DMS53 treated with DMSO at 0.1 percent for 48 hours (cell line): ENCODE data around the gene KCNQ1.

Source experiments
- DNase-seq: peaks from one replicate; lab custom pipeline; 2025; ENCODE audit not compliant: unreplicated experiment; lab: John Stamatoyannopoulos, UW

The KCNQ1 gene

DNA sequence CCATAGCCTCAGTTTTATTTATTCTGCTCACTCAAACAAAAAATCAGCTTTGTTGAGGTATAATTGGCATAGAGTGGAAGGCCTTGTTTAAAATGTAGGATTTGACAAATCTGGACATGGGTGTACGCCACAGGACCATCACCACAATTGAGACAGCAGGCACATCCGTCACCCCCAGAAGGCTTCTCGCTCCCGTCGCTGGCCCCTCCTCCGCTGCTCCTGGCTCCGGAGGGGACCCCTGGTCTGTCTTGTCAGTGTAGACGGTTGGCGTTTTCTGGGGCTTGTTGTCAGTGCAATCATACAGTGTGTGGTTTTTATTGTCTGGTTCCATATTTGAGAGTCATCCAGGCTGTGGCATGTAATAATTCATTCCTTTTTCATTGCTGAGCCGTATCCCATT is 97.6 kb downstream of the KCNQ1 start:
- no peak for DNase-seq

DNA sequence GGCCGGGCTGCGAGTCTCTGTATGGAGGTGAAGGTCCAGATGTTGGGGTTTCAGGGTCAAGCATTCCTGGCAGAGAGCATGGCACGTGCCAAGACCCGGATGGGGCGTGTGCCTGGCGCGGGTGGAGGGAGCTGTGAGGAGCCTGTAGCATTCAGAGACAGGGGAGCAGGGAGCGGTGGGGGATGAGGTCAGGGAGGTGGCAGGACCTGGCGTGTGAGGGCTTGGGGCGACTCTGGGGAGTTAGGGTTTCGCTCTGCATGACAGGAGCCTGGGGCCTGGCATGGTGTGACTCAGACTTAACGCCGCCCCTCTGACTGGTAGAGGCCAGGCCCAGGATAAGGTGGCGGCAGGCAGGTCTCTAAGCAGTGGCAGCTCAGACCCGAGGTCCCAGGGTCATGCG is 103.0 kb downstream of the KCNQ1 start:
- DNase-seq: no peak

DNA sequence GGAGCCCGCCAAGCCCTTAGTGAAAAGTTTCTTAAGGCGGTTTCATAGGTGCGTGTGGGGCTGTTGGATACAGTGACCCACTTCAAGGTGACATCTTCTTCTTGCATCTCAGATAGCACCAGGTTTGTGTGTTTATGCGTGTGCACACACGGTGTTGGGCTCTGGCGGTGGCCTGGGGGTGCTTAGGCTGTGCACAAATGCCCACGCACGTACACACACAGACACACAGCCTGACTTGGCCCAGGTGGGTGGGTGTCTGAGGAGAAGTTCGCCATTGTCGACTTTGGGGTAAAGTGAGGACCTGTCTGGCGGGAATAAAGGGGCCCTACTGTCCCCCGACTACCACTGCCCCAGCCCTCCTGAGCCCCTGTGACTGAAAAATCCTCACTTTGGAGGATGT is 103.8 kb downstream of the KCNQ1 start:
- DNase-seq: no peak

DNA sequence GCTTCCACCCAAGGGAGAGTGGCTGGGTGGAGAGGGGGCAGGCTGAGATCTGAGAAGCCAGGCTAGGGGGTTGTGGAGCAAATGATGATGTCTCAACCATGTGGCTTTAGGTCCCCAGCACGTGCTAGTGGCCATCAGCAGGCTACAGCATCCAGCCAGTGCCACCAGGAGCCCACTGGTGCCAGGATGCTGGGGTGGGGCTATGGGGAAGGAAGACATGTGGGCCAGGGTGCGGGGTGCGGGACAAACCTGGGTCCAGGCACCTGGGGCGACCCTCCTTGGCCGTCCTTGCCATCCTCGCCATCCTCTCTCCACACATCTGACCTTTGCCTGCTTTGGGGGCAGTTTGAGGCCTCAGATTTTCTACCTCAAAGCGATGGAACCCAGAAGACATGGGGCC is 104.3 kb downstream of the KCNQ1 start:
- DNase-seq: no peak

DNA sequence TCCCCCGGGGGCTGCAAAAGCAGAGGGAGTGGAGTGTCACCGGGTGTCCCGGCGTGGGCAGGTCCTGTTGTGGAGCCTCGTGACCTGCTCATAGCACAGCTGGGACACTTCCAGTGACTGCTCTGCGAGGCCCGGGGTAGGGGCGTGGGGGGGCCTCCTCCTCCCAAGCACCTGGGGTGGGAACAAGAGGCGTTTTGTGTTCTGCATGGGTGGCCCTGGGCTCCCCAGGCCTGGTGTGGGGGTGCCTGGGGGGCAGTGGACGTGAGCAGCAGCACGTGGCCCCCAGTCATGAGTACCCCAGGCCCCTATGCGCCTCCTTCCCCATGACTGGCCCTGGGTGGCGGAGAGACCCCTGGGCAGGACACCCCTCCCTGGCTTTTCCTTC is 104.7 kb downstream of the KCNQ1 start:
- DNase-seq: no peak

DNA sequence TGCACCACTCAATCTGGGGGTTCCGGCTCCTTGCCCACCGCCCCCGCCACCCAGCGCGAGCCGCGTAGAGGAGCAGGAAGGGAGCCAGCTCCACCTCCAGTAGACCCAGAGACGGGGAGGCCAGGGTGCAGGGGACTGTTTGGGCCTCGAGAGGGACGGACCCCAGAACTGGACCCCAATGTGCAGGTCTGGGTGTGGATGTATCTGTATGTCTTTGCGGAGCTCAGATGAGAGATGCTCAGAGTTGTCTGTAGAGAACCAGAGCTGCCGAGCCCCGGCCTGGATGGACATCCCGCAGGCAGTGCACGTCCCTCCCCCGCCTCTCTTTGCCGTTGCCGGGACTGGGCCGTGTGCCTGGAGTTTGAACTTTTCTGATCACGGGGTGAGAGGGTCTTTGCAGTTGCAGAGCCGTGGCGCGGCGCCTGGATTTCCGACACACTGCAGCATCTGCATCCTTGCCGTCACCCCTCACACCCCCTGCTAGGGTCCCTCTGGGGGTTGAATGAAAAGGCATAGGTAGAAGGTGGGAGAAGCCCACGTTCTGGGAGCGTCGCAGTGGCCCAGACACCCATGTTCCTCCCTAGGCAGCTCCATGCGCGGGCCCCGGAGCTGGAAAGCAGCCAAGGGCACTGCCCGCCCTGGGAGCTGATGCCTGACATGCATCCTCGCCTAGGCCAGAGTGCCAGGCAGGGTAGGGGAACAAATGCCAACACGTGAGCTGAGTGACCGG is 105.2 kb downstream of the KCNQ1 start:
- no peak for DNase-seq

DNA sequence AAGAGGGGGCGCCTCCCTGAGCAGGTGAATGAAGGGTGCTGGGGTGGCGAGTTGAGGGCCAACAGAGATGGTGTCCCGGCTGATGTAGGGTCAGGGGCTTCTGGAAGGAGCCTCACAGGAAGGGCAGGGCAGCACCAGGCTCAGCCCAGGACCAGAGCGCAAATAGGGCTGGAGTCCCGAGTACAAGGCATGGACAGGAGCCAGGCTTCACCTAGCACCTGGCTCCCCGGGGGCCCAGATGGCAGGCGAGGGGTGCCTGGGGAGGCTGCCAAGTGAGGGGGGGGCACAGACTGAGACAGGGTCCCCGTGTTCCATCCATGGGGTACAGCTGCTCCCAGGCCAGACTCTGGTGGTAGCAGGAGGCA is 105.8 kb downstream of the KCNQ1 start:
- no peak for DNase-seq

DNA sequence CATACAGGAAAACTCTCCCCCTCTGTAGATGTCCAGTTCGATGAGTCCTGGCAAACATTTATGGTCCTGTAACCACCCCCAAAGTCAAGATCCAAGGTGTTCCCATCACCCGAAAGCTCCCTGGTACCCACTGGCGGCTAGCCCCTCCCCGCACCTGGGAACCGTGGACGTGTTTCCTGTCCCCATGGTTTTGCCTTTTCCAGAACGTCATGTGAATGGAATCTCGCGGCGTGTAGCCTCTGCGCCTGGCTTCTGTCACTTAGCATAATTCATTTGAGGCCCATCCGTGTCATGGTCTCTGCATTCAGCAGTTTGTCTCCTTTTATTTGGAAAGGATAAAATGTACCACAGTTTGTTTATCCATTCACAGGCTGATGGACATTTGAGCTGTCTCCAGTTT is 106.3 kb downstream of the KCNQ1 start:
- DNase-seq: no peak

DNA sequence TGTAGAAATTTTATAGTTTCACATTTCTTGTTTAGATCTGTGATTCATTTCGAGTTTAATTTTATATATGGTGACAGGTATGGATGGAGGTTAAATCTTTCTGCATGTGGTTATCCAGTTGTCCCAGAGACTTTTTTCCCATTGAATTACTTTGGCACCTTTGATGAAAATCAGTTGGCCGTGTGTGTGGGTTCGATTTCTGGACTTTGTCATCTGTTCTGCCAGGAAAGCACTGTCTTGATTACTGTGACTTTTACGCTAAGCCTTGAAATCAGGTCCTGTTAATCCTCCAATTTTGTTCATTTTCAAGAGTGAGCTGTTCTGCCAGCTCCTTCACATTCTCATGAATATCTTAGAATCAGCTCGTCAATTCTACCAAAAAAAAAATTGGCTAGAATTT is 107.4 kb downstream of the KCNQ1 start:
- no peak for DNase-seq

DNA sequence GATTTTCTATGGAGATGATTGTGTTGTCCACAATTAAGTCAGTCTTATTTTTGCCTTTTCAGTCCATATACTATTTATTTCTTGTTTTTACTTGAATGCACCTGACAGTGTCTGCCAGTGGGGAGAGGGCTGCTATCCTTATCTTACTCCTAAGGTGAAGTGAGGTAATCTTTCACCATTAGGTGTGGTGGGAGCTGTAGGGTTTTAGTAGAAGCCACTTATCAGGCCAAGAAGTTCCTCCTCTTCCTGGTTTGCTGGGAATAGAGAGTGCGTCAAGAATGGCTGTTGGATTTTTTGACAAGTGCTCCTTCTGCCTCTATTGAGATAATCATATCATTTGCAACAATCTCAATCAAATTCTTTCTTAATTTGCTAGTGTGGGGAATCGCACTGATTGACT is 108.4 kb downstream of the KCNQ1 start:
- no peak for DNase-seq

DNA sequence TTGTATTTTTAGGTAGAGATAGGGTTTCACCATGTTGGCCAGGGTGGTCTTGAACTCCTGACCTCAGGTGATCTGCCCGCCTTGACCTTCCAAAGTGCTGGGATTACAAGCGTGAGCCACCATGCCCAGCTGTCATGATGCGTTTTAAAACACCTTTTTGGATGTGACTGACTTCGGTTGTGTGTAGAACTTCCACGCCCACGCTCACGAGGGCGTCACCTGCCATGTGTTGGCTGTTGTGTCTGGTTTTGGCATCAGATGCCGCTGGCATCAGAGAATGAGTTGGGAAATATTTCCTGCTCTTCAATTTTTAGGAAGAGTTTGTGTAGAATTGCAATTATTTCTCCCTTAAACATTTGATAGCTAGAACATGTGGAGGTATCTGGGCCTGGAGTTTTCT is 109.1 kb downstream of the KCNQ1 start:
- no peak for DNase-seq

DNA sequence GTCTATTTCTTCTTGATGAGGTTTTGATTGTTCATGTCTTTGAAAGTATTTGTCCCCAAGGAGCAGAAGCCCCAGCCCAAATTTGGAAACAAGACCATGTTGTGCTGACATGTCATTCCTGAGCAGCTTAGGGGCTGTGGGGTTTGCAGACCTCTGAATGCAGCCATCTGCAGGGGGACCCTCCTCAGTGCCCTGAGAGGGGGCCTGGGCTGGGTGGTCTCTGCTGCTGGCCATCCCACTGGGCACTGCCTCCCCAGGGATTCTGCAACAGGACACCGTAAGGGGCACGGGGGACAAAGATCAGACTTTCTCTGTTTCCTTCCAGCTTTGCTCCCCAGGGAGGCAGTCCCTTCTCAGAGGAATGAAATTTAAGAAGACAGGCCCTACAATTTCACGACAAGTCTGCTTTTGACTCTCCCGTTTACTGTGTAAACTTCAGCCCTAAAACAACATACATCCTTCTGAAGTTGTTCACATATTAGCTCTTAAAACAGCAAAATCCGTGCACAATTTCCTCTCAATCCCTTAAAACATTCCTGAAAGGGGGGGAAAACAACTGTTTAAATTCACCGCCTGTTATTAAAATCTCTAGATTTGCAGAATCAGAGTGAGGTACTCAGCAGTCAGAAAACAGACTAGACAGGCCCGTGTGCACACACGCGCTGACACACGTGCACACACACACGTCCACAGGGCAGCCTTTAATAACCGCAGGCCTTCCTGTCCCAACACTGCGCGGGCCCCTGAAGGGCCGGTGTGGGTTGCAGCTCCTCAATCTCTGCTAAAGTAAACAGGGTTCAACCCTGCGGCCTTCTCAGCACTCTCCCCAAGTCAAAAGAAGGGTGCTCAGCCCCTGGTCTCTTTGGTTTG is 109.8 kb downstream of the KCNQ1 start:
- no peak for DNase-seq

DNA sequence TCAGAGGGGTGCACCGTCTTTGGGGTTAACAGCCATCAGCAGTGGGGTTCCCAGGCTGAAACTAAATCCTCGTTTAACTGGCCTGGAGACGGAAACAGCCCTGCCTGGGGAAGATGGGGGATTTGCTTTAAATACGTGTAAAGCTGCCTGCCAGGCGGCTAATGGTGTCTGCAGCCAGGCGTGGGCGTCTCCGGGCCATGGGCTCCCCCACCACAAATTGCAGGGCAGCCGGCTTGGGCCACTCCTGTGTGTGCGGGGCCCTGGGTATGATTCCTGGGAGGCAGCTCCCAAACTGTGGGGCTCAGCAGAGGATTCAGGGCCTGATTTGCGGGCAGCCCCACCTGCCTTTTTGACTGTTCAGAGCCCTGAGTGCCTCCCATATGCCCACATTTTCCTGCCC is 110.5 kb downstream of the KCNQ1 start:
- no peak for DNase-seq

DNA sequence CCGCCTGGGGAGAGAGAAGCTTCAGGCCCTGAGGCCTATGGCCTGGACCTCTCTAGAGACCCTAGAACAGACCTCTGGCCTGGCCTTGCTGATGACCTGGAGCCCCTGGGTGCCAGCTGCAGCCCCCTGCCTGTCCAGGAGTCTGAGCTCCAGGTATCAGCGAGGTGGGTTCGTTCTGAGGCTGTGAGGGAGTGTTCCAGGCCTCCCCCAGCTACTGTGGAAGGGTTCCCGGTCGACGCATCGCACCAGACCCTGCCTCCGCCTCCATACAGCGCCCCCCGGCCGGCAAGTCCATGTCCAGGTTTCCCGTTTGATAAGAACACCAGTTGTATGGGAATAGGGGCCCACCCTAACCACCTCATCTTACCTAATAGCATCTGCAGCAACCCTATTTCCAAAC is 111.1 kb downstream of the KCNQ1 start:
- no peak for DNase-seq

DNA sequence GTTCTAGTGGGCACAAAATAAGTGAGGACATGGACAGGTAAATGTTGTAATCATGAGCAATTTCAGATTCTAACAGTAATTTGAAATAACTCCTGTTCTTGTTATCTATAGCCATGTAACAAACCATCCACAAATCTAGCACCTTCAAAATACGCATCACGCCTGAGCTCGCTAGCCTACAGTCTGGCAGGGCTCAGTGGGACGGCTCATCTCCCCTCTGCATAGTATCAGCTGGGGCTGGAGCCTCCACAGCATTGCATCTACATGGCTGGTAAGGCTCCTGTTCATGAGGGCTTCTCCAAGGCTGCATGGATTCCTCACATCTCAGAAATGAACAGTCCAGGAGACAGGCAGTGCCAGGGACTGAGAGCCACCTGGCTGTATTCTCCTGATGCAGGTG is 112.6 kb downstream of the KCNQ1 start:
- no peak for DNase-seq

DNA sequence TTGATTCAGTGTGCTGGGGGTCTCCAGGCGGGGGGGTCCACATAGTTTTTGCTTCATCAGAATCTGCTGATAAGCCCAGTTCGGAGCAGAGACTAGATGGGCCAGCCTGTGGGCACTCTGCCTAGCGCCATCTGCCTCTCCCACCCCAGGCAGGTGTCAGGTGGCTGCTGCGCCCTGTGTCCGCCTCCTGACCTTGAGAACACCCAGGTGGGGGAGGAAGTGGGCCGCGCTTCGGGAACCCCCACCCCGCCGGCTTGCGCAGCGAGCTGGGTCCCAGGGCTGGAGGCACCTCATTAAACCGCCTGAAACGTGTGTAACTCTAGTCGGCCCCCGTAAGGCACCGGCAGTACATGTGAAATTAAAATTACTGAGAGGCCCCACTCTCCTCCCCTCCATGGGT is 113.6 kb downstream of the KCNQ1 start:
- no peak for DNase-seq

DNA sequence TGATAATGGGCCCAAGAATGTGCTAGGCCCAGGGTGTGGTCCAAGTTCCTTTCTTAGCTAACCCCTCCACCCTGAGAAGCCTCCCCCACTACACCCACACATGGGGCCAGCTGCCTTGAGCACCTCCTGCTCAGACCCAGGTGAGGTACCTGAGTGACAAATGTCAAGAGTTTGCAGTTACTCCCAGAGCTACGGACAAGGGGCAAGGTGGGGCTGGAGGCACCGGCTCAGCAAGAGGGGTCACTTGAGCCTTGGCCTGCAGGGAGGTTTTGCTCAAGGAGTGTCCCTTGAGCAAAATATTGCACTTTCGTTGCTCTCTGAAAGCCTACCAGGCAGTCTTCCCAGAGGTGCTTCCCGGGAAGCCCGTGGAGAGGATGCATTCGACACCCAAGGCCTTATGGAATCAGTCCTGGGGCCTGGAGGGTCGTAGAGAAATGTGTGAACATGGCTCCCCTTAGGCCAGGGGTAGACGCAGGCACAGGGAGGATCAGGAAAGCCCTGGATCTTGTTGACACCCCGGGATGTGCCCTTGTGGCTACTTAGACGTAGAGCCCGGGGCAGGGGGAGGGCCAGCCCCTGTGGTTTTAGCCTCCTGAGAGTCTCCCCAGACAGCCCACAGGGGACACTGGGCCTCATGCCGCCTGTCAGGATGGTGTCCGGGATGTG is 114.2 kb downstream of the KCNQ1 start:
- no peak for DNase-seq

DNA sequence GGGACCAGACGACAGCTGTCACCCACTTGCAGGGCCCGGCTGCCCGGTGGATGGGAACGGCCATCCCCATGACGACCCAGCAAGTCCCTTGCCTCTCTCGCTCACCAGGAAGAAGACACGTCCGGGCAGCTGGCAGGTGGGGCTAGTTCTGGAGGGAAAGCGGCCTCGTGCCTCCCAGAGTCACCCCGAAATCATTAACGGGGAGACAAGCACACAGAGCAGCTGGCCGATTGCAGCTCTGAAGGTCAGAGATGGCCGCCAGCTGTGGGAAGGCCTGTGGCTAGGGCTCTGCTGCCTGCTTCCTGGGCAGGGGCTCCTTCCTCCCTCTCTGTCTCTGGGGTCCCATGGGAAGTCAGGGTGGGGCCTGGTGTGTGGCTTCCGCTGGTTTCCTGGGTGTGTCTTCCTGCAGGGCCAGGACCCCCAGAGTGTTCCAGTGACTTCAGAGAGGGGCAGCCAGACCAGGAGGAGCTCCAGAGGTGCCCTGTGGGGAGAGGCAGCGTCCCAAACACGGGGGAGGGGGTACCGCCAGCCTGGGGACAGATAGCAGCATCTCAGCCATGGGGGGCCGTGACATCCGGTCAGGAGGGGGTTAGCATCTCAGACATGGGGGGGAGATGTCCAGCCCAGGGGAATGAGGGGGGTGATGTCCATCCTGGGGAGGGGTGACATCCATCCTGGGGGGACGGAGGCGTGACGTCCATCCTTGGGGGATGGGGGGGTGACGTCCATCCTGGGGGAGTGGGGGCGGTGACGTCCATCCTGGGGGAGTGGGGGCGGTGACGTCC is 114.9 kb downstream of the KCNQ1 start:
- no peak for DNase-seq

DNA sequence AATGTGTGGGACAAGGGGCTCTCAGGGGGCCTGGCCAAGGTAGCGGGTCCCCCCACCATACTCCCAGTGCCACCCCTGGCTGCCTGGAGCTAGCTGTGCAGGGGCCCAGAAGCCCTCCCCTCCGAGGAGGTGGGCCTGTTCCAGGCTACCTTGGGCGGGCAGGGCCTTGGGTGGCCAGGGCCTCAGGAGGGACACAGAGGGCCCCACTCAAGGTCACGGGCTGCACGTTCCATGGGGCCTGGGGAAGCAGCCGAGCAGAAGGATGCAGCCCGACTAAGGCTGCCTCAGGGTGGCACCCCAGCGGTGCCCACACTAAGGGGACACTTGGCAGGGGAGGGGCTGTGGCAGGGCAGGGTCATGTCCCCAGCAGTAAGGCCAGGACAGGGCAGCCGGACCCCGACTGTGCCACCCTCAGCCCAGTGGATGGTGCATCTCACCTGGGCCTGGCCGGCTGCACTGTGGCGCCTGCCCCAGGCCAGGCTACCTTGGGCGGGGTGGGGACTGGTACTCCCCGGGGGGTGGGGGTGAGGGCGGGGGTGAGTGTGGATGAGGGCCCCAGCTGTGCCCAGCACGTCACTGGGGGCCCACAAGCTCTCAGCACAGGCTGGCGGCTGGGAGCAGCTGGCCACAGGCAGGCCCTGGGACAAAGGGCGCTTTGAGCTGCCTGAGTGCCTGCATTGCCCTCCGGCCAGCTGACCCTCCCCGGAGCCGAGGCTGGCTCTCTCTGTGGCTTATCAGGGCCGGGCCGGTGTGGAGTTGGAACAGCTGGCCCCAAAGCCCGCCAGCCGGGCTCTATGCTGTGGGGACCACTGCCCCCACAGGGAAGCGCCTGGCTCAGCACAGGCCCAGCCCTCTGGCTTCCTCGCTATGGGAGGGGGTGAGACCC is 117.1 kb downstream of the KCNQ1 start:
- DNase-seq: no peak

DNA sequence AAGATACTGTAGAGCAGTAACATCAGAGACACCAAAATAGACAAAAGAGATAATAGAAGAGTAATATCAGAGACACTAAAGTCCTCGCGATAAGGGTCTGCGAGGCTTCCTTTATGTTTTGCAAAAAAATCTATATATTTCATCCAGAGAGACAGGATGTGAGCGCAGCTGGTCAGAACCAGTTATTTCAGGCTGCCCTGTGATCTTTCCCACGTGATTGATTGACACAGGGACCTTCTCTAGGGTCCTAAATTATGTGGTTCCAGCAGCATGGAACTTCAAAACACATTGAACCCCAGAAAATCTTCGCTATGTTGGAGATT is 118.0 kb downstream of the KCNQ1 start:
- no peak for DNase-seq
